PFSK-1 (cell line): ENCODE results near the gene IL22.

ENCODE experiments used
- POLR2AphosphoS5 ChIP-seq: IDR thresholded peaks from 2 replicates; pipeline ENCODE4 v1.6.1; 2012; ENCODE audit warnings: low read depth, mild to moderate bottlenecking, control low read depth, low read length, moderate library complexity
- TAF1 ChIP-seq: IDR thresholded peaks from 2 replicates; pipeline ENCODE4 v1.6.1; 2012; ENCODE audit warnings: low read length, control low read depth, borderline replicate concordance; ENCODE audit not compliant: insufficient read depth

- no peak for TF ChIP-seq POLR2AphosphoS5
- no peak for TF ChIP-seq TAF1
These were observed 19.9 kb downstream of the IL22 start for GRCh38 chr12:68233498-68233897.
